Posterior vena cava (tissue), 2 donors: ENCODE measurements around the gene MAP1LC3B2. TPM values are rescaled to one million over a fixed set of nuclear protein-coding genes. Genes with fewer than 3 reads are reported as not detected.

ENCODE experiments used
- DNase-seq: peaks from one replicate; pipeline ENCODE4 v3.0.0-alpha.2; 2020; ENCODE audit warnings: low spot score
- intact Hi-C, 2 donors: fragments of 100-400 bp; cut with DNase I; formaldehyde crosslinking; loops; one replicate each; pipeline versions ENCODE4 v1.14.1 to v1.14.2; 2022 to 2023
- total RNA-seq, 2 donors: library from RNA; stranded (reverse); fragmentation: NEBNext Ultra II Directional; extraction: Animal tissue kit (Norgen Biotek cat#: 25700); gene quantifications; one replicate each; pipeline ENCODE4 v1.2.1, GENCODE V29; 2021
- donor health status: DM: yes; HTN: yes; CAD: no.
- donor health status: DM: yes; HTN: yes; CAD: no.

The MAP1LC3B2 gene
- total RNA-seq, 2 donors from 2014 or later, result 1.8 TPM; not detected in 1

- DNase-seq, result no peak
- intact Hi-C loops, result loop anchor here (5.0 to 10.0 kb wide), 3 partner anchors 317 to 595 kb away; no protein-coding TSS in a partner anchor
Observed at GRCh38 chr12:116601933-116602810, 43.0 kb downstream of the MAP1LC3B2 start.

DNA sequence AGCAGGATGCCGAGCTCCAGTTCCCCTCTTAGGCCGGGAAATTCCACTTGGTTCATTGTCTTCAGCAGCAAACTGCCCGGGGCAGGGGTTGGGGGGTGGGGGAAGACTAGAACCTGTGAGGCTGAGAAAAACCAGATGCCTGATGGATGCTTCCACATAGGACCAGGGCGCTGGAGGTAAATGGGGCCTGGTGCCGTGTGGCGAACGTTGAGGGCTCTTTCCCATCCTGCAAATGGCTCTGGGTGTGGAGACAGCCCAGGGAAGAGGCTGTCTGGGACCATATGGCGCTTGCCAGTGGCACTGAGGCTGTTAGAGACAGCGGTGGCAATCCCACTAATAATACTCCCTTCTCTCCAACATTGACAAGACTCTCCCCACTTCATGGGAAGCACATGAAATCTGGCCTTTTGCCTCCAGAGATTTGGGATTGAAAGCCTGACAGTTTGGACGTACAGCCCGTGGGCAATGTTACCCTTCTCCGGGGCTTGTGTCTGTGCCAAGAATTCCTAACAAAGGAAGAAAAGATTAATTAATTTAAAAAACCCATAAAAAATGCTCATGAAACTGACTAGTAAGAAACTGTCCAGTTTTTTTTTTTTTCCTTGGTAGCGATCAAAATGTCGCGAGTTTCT is 44.5 kb downstream of the MAP1LC3B2 start:
- DNase-seq, result no peak
- intact Hi-C loops, result loop anchor here (5.0 to 10.0 kb wide), 3 partner anchors 319 to 596 kb away; no protein-coding TSS in a partner anchor

DNA sequence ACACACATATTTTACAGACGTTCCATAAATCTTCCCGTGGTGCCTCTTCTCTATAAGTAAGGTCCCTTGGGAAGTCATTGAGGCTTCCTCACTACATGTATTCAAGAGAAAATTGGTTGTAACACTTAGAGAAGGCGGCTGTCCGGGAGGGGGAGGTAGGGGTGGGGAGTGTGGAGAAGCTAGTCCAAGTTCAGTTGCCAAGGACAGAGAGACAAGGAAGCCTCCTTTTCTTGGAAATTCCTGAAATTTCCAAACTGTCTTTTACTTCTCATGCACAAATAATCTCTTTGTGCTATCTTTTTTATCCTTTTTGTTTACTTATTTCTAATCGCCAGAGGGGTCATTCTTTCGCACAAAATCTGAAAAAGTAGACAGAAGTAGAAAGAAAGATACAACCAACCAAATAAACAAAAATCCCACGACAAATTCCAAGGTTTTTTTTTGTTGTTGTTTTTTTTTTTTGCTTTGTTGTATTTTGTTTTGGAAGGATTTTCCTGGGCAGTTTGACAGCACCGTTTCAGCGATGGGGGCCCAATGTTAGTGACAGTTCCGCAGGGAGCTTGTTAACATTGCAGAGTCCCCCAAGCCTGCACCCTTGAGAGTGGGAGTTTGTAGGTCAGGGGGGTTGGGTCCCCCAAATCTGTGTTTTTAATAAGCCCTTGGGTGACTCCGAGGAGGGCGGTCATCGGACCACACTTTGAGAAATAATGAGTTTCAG is 45.2 kb downstream of the MAP1LC3B2 start:
- intact Hi-C loops, result loop anchor here (5.0 to 10.0 kb wide), 3 partner anchors 320 to 597 kb away; no protein-coding TSS in a partner anchor
- no peak for DNase-seq

DNA sequence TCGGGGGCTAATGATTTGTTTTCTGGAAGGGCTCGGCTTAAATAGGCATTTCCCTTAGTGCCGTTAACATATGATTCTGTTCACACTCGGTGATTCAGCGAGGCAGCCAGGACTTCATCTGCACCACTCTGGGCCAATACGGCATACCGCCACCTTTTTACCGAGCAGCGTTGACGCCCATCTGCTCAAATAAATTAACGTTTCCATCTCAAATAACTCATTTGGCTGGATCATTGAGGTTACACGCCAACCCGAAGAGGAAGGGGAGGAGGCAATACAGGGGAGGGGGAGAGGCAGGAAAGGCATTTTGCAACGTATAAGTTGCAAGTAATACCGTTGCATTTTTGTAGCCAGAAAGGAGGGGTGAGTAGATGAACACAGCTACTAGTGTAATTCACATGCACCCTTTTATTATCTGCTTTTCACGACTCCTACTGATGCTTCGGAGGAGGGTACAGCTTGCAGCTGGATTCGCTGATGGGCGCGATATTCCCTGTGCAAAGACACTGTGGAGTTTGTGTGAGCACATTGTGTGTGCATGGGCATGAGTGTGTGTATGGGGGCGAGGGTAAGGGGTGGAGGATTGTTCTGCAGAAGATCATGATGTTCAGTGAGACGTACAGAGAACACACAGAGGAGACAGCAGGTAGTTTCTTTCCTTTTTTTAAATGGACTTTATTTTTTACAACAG is 45.9 kb downstream of the MAP1LC3B2 start:
- DNase-seq, result no peak
- intact Hi-C loops, result loop anchor here (5.0 to 10.0 kb wide), 3 partner anchors 320 to 598 kb away; no protein-coding TSS in a partner anchor

GRCh38 chr12:116606397-116606796 is 47.2 kb downstream of the MAP1LC3B2 start:
- intact Hi-C loops, result loop anchor here in 1 of 2 donors (10.0 kb wide), 1 partner anchor 322 kb away; no protein-coding TSS in a partner anchor
- no peak for DNase-seq

DNA sequence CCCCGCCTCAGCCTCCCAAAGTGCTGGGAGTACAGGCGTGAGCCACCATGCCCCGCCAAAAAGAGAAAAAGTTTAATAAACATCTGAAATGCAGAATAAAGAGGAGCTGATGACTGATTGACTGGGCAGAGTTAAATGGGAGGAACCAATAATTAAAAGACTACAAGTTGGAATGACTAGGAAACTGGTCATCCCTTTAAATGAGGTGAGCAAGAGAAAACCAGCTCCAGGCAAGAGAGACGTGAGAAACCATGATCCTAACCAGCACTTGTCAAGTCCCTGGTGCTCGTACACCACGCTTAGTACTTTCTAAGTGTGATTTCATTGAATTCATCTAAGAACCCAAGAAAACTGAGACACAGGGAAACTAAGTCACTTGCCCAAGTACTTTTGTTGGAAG is 47.9 kb downstream of the MAP1LC3B2 start:
- DNase-seq, result no peak
- intact Hi-C loops, result loop anchor here in 1 of 2 donors (10.0 kb wide), 1 partner anchor 322 kb away; no protein-coding TSS in a partner anchor

DNA sequence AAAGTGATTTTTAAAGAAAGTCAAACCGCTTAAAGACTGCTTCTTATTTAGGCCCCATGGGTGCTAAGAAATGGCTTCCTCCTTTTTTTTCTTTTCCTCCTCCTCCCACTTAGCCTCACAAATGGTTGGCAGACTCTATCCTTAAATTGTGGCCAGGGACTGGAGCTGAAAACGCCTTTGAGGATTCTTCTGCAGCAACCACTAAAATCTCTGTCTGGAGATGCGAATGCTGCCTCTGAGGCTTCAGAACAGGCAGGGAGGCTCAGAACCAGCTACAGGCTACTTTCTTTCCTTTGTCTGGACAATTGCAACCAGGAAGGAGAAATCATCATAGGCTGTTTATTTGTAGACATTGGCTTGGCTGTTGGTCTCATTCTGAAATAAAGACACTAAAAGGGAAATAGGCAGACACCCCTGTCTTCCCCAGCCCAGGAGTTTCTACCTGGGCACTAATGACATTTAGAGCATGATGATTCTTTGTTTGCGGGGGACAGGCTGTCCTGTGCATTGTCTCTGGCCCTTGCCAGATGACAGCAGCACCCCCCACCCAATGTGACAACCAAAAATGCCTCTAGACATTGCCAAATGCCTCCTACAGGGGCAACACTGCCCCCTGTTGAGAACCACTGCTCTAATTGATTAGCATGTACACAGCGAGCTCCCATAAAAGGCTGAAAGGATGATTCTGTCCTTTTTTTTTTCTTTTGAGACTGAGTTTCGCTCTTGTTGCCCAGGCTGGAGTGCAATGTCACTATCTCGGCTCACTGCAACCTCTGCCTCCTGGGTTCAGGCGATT is 50.3 kb downstream of the MAP1LC3B2 start:
- intact Hi-C loops, result loop anchor here in 1 of 2 donors (10.0 kb wide), 1 partner anchor 325 kb away; no protein-coding TSS in a partner anchor
- DNase-seq, result no peak

DNA sequence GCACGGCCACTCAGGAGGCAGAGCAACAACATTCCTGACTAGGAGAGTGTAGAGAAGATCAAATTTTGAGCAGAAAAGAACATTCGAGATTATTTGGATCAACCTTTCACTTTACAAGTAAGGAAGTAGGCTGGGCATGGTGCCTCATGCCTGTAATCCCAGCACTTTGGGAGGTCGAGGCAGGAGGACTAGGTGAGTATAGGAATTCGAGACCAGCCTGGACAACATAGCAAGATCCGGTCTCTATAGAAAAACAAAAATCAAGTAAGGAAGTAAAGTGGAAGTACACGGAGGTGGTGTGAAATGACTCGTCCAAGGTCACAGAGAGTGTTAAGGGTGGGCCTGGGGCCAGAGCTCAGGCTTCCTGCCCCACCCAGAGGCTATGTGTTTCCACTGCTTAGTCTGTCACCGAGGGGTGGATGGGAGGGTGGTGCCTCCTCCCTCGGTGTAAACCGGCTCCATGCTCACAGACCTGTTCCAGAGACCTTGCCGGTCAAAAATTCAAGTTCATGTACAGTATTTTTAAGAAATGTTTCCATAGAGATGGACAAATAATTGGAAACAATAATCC is 51.9 kb downstream of the MAP1LC3B2 start:
- DNase-seq, result no peak
- intact Hi-C loops, result no loop called here

DNA sequence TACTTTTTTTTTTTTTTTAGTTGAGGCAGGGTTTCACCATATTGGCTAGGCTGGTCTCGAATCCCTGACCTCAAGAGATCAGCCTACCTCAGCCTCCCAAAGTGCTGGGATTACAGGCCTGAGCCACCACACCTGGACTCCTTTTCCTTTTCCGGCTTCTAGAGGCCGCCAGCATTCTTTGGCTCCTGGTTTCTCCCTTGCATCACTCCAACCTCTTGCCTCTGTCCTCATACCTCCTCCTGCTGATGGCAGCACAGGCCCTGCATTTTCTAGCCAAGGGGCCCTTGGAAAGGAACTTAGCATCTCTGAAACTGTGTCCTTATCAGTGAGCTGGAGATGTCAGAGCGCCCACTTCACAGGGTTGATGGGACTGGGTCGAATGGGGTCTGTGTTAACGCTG is 53.3 kb downstream of the MAP1LC3B2 start:
- DNase-seq, result no peak
- intact Hi-C loops, result no loop called here

GRCh38 chr12:116613256-116613655 is 54.1 kb downstream of the MAP1LC3B2 start:
- intact Hi-C loops, result no loop called here
- DNase-seq, result peak; percentile 2

DNA sequence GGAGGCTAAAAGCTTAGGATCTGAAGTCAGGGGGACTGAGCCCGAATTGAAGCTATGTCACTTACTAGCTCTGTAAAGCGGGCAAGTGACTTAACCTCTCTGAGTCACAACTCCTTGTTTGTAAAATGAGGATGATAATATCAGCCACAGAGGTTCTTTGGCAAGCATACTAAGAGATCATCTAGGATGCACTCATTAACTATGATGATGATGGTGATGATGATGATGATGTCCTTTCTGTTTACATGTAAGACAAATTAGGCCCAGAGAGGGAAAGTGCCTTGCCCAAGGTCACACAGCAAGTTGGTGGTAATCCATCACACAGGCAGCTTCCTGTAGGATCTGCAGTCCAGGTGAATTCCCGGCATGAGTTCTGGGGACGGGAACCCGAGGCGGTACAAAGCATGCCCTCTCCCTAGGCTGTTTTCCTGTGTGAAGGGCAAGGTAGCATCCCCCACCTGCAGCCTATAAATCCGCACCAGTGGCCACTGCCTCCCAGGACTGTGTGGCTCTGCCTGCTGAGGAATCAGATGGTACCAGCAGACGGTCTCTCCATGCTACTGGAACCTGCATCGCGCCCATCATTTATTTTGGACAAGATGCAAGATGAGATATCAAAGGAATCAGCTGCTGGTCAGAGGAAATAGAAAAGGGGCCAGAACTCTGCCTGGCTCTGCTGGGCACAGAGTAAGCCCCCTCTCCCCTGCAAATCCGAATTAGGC is 55.2 kb downstream of the MAP1LC3B2 start:
- no peak for DNase-seq
- intact Hi-C loops, result no loop called here

DNA sequence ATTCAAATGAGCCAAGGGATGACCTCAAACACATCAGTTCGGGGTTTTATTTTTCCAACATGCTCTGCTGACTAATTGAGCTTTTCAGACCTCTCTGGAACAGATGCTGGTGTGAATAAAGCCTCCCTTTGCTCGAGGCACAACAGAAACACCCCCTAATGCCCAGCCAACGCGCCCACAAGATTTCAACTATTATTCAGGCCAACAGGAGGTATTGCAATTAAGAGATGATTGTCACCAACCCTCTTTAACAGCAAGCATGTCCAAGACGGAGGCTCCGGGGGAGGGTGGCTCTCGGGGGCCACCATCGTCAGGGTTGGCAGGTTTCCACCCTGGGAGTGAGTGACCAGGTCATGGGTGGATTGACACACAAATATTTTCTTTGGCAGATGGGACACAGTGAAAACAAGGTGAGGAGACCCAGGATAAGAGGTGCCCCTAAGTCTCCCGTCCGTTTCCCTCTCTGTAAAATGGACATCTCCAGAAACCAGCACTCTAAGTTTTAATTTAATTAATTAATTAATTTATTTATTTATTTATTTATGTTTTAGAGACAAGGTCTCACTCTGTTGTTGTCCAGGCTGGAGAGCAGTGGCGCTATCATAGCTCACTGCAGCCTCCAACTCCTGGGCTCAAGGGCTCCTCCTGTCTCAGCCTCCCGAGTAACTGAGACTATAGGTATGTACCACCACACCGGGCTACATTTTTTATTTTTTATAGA is 56.1 kb downstream of the MAP1LC3B2 start:
- intact Hi-C loops, result no loop called here
- no peak for DNase-seq

- no peak for DNase-seq
- intact Hi-C loops, result no loop called here
Observed at GRCh38 chr12:116616536-116617248, 57.5 kb downstream of the MAP1LC3B2 start.

DNA sequence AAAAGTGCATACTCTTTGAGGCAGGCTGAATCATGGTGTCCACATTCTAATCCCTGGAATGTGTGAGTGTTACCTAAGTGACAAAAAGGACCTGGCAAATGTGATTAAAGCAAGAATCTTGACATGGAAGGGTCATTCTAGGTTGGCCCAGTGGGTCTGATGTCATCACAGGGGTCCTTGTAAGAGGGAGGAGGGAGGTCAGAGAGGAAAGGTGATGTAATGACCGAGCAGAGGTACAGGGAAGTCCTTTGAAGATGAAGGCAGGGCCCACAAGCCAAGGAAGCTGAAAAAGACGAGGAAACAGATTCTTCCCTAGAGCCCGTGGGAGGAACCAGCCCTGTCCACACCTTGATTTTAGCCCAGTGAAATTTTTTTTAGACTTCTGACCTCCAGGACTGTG is 60.1 kb downstream of the MAP1LC3B2 start:
- intact Hi-C loops, result no loop called here
- DNase-seq, result no peak

DNA sequence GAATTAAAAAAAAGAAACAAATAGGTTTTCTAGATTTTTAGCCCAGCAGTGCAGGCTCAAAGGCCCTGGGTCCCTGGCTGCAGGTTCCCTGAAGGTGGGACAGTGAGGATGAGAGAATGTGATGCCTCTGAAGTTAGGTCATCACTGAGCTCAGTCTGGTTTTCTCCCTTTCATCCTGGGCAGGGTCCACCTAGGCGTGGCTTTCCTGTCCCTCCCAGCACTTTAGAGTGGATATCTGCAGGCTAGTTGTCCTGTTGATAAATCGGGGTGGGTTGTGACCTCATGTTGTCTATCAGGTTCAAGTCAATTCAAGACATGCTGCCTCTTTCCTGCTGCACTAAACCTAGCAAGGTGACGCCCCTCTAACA is 60.9 kb downstream of the MAP1LC3B2 start:
- no peak for DNase-seq
- intact Hi-C loops, result no loop called here
